Stimulated activated CD4-positive, alpha-beta T cell treated with anti-CD3 and anti-CD28 coated beads, Interleukin-15, amount 100 ng/mL, for 48 hours (primary cell): ENCODE measurements around the gene PTPRN2.

Experiments
- DNase-seq, 2 donors: peaks; one replicate each; pipeline ENCODE4 v3.0.0-alpha.2; 2020; ENCODE audit warnings: low read depth in 2 of 2

Gene PTPRN2

GRCh38 chr7:158117341-158118222 is 470.0 kb downstream of the PTPRN2 start:
- DNase-seq: no peak

- DNase-seq: no peak
Observed at GRCh38 chr7:158116235-158116634, 471.4 kb downstream of the PTPRN2 start.

DNA sequence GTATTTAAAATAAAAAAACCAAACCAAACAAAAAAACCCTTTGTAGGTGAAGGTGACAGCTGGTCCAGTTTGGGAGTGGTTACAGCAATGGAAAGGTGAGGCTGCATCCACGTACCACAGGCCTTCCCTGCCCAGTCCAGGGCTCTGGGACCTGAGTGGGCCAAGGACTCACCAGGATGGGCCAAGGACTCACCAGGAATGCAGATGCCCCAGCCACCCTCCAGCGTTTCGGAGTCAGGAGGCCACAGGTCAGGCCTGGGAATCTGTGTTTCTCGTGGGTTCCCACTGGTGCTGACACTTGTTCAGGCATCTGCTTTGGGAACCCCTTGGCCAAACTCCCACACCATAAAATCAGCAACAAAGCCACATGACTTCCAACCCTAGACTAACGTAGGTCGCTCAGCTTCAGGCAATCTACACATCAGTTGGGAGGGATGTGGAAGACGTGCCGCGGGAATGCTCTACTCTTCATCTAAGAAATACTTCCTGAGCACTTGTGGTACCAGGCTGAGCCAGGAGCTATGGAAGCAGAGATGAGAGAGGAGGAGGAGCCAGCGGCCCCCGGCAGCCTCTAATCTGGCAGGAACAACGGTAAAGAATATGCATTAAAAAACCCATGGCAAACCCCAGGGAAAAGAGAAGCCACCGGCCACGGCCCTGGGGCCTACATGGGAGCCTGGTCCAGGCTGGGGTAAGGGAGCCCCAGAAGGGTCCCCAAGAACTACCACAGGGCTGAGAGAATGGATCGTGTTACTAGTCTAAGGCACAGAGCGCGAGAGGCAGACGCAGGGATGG is 473.4 kb downstream of the PTPRN2 start:
- no peak for DNase-seq

DNA sequence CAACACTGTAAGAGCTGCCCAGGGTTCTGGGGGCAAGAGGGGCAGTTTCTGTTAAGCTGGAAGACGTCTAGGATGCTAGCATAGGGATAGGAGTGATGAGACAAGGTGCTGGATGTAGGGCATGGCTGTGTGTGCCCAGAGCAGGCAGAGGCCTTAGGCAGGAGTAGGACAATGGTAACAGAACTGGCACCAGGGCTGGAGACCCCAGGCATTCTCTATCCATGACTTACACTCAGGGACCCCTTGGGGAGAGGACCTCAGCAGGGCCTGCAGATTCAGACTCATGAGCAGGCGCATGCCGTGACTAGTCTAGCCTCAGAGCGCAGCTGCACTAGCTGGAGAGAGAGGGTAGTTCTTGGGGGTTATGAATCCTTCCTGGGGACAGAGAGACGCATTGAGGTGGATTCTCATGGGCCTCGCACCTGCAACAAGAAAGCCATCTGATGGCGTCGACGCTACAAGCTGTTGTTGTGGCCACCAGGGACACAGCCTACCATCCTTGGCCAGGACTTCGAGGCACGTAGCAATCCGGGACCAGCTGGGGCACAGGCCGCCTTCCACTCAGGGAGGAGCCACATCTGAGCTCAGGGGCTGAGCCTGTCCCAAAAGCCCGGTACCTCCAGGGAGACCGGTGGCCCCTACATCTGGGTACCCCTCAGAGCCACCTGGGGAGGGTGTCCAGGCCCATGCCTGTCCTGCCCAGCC is 474.1 kb downstream of the PTPRN2 start:
- DNase-seq: no peak

DNA sequence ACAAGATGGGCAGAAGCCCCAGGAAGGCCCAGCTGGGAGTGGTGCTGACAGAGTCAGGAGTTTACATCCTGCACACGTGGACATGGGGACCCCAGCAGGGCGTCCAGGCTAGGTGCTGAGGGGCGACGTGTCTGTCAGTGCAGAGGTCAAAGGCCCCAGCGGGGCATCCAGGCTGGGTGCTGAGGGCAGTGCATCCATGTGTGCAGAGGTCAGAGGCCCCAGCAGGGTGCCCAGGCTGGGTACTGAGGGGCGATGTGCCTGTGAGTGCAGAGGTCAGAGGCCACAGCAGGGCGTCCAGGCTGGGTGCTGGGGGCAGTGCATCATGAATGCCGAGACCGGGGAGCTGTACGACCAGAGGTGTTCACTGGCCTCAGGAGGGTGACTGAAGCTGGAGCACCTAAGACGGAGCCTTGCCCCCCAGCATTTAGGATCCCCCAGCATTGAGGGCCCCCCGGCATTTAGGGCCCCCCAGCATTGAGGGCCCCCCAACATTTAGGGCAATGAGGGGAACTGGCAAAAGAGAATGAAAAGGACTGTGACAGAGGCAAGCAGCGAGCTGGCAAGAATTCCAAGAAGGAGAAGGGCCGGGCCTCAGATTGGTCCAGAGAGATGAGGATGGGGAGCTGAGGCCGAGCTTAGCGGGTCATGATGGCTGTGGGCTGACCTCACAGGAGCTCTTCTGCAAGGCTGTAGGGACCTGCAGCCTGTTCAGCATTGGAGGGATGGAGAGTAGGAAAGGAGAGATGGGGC is 474.9 kb downstream of the PTPRN2 start:
- no peak for DNase-seq

GRCh38 chr7:158111906-158112570 is 475.6 kb downstream of the PTPRN2 start:
- DNase-seq: no peak

- DNase-seq: no peak
Observed at GRCh38 chr7:158111049-158111751, 476.4 kb downstream of the PTPRN2 start.

DNA sequence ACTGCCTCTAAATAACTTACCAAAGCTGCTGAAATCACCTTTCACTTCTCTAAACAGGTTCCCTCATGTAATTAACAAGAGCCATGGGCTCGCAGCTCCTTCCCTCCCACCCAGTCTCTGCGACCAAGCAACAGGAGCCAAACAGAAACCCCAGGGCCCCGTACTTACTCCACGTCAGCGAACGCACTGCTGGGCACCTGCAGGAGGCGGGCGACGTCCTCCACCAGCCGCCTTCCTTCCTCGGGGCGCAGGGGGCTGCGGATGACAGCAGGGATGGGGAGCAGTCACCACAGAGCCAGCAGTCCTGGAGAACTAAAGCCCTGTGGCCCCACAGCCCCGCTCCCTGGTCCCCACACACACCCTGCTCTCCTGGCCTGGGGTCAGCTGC is 477.0 kb downstream of the PTPRN2 start:
- DNase-seq: no peak

DNA sequence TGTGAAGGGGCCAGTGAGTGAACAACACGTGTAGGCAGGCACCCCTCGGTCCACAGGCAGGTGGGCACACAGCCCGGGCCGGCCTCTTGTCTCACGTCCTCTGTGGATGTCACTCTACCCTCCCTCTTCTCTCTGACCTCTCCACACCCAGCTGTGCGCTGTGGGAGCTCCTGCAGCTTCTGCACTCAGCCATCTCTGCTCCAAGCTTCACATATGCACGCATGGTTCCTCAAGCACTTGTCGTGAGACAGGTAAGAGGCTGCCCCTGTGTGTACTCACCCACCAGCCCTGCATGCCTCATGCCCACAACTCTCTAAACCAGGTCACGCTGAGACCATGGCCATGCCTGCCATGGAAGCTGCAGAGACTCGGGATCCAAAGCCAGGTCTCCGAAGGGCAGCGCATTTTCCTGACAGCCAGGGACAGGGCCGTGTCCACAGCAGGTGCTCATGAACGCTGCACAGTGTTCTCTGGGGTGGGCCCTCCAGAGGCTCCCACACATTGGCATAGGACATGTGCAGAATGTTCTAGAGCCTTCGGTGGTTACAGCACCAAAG is 477.5 kb downstream of the PTPRN2 start:
- no peak for DNase-seq

GRCh38 chr7:158109364-158110033 is 478.1 kb downstream of the PTPRN2 start:
- no peak for DNase-seq

- DNase-seq: no peak
Observed at GRCh38 chr7:158108646-158109293, 478.9 kb downstream of the PTPRN2 start.

DNA sequence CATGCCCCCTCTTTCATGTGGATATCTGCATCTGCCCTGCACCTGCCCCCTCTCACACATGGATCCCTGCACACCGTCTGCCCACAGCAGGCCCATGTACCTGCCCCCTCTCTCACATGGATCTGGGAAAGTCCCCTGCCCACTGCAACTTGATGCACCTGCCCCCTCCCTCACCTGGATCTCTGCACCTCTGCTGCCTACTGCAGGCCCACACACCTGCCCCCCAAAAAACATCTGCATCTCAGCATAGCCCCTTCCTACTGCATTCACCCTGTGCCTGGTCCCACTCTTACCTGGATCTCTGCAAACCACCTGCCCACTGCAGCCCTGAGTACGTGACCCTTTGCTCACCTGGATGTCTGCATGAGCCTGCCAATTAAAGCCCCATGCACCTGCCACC is 479.8 kb downstream of the PTPRN2 start:
- DNase-seq: no peak

DNA sequence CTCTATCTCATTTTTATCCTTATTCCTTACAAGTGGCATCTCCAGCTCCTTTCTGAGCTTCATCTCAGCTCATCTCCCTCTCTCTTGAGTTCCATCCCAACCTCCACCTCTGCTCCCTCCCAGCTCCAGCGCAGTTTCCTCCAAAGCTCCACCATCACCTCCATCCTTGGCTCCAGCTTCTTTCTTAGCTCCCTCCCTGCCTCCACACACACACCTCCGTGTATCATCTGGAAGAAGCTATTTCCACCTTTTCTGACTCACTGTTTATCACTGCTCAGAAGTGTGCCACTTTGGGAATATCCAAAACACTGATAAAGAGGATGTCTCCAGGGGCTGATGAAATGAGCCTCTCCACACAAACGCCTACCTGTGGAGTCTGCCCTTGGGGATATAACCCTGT is 481.4 kb downstream of the PTPRN2 start:
- DNase-seq: no peak

DNA sequence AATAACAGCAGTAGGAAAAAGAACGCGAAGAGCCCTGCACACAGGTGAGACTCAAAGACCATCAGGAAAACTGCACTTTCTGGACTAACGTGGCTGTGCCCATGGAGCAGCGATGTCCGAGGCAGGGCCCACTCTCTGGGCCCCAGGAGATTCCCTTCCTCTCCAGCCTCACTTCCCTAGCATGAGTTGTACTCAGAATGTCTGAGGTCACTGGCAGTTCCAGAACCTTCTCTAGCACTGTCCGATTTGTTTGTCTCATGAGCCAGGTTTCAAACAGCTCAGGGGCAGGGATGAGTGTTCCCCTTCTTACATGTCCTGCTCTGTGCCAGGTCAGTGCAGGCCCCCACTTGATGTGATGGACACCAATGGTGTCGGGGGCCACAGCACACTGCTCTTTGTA is 484.2 kb downstream of the PTPRN2 start:
- no peak for DNase-seq

DNA sequence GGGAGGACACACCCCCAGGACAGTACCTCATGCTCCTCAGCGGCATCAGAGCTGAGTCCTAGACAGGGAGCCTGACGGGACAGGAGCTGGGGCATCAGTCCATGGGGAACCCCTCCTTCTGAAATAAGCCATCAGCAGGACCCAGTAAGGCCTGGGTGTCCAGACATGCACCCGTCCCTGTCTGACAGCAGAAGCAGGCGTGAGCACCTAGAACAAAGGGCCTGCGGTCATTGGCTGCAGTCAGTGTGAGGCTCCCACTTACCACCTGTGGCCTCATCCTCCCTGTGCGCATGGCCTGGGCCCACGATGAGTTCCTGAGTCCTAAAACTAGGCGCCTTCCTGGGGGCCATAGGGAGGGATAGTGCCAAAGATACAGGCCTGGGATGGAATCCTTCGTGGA is 484.7 kb downstream of the PTPRN2 start:
- DNase-seq: no peak

DNA sequence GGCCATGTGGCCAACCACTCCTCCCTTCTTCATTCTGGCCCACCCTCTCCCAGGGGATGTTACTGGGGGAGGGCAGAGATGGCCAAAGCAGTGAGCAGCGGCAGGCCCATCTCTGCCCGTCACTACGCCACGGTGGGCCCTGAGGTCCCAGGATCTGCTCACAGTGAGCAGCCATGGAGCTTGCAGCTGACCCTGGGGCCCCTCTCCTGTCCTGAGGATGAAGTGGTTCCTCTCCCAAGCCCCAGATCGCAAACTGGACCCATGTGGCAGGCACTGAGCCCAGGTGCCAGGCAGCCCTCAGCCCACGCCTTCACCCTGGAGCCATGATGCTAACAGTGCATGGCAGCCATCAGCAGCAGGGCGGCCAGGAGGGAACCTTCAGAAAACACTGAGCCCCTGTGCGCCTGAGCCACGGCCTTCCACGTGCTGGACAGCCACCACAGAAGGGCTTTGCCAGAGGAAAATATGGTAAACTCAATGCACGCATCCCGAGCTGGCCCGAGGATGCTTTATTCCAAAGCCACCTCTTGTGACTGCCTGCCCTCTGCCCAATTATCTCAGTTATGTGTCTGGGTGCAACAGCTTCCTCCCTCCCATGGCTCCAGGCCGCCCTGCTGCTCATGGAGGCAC is 485.7 kb downstream of the PTPRN2 start:
- no peak for DNase-seq

- no peak for DNase-seq
Observed at GRCh38 chr7:158098125-158099030, 489.2 kb downstream of the PTPRN2 start.
